GM13976 (cell line): ENCODE results near the gene ATP13A4.

ENCODE experiments used
- DNase-seq: peaks from one replicate; pipeline ENCODE4 v3.0.0; 2012; ENCODE audit warnings: low spot score
- CTCF ChIP-seq: IDR thresholded peaks from 2 replicates; pipeline ENCODE4 v1.5.1; 2012; ENCODE audit warnings: borderline replicate concordance, mild to moderate bottlenecking; ENCODE audit not compliant: insufficient read depth; ENCODE audit errors: extremely low read depth, missing control alignments, control extremely low read depth
- in situ Hi-C: fragments of 300-500 bp; cut with MboI; formaldehyde crosslinking; loops from one replicate; pipeline ENCODE4 v1.12.0; 2022; ENCODE audit warnings: low sequenced_read_pairs, mixed read lengths, inconsistent platforms; ENCODE audit not compliant: unreplicated experiment

The ATP13A4 gene

DNA sequence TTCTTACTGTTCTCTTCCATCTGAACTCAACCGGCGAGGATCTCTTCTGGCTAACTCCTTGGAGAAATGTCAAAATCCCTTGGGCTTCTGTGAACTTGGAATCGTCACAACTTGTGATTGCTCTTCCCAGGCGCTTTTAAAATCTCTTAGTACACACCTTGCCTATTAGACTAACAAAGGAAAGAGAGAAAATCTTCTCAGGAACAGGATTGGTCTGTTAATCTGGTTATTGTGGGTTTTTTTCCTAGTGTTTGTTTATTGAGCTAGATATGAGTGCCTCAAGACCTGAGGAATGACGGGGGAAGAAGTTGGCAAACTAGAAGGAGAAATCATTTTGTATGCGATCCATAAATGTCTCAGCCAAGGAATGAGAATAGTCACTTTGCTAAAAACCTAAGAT, 176.0 kb downstream of the ATP13A4 start, which contains the start of gene ATP13A5:
ATP13A5 (minus strand) TSS at position 48 of the 400 bp plus-strand sequence; CDS start at position 20, 28 bp downstream.
- in situ Hi-C loops = no loop called here
- no peak for TF ChIP-seq CTCF
- no peak for DNase-seq

DNA sequence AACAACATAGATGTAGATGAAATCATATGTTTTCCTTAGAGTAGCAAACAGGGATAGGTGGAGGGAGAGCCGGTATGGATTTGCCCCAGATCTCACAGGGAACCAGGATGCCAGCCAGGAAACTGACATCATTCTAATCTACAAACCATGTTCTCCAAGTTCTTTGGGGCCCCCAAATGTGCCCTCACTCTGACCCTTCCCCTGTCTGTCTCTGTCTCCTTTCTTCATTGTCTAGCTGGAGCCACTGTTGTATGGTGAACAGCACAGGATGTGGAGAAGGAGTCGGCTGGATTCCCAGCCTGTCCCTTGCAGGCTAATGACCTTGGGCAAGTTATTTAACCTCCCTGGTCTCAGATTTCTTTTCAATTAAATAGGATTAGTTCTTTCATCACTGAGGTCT, 177.1 kb downstream of the ATP13A4 start:
- in situ Hi-C loops = no loop called here
- DNase-seq = no peak
- TF ChIP-seq CTCF = no peak

DNA sequence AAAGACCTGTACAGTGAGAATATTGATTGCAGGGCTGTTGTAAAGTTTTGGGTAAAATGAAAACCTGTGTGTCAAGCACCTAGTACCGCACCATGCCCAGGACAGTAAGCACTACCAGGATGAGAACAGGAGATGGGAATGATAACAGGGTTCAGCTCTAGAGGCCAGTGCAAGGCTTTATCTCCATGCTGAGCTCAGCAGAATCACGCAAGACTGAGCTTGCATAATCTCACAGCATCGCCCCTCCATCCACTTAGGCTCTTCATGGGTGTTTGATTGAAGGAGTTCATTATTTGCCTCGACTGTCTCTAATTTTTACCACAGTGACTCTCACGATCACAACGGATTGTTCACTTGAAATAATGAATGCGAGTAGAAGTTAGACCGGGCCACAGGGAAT, 179.1 kb downstream of the ATP13A4 start:
- no peak for TF ChIP-seq CTCF
- DNase-seq = no peak
- in situ Hi-C loops = no loop called here

- no peak for DNase-seq
- no peak for TF ChIP-seq CTCF
- in situ Hi-C loops = no loop called here
Observed at GRCh38 chr3:193372783-193373182, 181.9 kb downstream of the ATP13A4 start.

- TF ChIP-seq CTCF = no peak
- no peak for DNase-seq
- in situ Hi-C loops = no loop called here
Observed at GRCh38 chr3:193367868-193368267, 186.8 kb downstream of the ATP13A4 start.

- in situ Hi-C loops = no loop called here
- no peak for DNase-seq
- TF ChIP-seq CTCF = no peak
Observed at GRCh38 chr3:193357291-193357690, 197.4 kb downstream of the ATP13A4 start.

- TF ChIP-seq CTCF = no peak
- in situ Hi-C loops = no loop called here
- no peak for DNase-seq
Observed at GRCh38 chr3:193354423-193354822, 200.3 kb downstream of the ATP13A4 start.
